SK-N-MC (cell line): Measurements from ENCODE around the gene DPYD.

Source experiments
- EZH2 ChIP-seq: fragments of 200-600 bp; sonication (generic); IDR thresholded peaks from one replicate; pipeline ENCODE4 v1.6.1; 2017; ENCODE audit warnings: antibody characterized with exemption
- POLR2AphosphoS5 ChIP-seq: IDR thresholded peaks from 2 replicates; pipeline ENCODE4 v1.6.1; 2012; ENCODE audit warnings: mild to moderate bottlenecking, low read depth, low read length, borderline replicate concordance

DNA sequence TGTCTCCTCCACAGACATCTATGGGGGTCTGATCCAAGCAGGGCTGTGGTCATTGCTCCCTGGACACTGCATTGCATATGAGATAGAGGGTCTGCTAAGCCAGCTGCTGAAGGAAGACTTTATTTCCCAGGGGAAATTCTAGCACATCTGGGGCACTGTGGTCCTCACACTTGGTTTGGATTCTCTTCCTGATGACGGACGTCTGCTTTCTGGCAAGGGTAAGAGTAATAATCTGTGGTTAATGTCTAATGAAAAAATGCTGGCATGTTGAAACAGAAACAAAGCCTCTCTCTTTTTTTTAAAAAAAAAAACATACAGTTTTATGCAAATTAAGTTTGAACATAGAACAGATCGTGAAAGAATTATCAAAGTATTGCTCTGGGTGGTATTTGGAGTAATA is 553.9 kb downstream of the DPYD start:
- TF ChIP-seq EZH2, result no peak
- no peak for TF ChIP-seq POLR2AphosphoS5
